HG03571 (cell line): ENCODE results near the gene LRRC8E.

Experiments
- ATAC-seq: cut with Tn5 transposase; IDR thresholded peaks from one replicate; pipeline ENCODE4 v1.9.1; 2021; ENCODE audit not compliant: unreplicated experiment

The LRRC8E gene

DNA sequence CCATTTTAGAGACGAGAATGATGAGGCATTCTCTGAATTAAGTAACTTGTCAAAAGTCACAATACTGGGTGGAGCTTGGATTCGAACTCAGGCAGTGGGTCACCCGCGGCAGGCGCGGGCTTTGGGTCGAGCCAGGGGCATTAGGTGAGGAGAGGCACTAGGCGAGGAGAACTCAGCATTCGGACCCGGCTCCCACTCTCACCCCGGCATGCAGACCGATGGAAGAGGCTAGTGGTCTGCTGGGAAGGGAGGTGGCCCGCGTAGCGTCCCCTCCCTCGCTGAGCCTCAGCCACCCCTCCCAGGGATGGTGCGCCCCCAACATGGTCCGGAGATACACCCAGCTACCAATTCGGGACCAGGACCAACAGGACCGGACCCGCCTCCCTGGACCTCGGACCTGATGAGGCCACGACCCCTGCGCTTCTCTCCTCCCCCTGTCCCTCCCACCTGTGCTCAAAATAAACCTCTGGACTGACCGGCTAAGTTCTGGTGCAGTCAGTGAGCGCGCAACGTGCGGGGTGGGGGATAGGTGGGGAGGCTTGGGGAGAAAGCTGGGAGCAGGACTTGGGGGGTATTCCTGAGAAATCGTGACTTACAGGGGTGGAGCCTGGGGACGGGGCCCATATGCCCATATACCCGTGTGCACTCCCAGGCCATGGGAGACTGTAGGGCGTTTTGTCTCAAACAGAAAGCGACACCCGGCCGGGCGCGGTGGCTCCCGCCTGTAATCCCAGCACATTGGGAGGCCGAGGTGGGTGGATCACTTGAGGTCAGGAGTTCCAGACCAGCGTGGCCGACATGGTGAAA, 30.5 kb downstream of the LRRC8E start:
- ATAC-seq: no peak

DNA sequence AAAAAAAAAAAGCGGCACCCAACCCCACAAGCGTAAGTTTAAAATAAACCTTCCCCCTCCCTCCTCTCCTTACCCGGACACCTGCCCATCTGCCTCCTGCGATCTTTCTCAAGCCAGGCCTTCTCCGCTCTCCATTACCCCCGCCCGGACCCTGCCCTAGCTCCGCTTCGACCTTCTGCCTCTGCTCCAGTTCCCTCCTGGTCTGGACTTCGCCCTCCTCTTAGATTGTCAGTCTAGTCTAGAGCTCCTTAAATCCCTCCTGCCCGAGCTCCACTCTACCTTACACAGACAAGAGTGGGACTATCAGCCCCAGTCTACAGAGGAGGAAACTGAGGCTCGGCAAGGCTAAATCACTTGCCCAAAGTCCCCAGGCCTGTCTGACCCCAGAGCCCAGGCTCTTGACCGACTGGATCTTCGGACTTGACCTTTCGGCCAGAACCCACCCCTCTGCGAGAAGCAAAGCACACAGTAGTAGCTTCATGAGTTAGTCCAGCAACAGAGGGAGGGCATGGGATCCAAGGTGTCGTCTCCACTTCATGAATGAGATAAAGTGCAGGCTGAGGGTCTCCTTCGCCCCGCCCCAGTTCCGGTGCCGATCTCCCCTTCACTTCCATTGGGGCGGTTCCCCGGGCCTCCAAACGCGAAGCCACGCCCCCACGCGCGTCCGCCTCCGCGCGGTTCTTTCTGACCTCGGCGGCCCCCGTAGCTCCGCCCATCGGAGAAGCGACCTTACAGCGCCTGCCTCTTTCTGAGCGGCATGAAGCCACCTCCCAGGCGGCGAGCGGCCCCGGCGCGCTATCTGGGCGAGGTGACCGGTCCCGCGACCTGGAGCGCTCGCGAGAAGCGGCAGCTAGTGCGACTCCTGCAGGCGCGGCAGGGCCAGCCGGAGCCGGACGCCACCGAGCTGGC, 31.6 kb downstream of the LRRC8E start, which contains the start of gene SNAPC2:
TSS of gene SNAPC2 (plus strand) at position 729 of the 909 bp plus-strand sequence. CDS start at position 758, 29 bp downstream.
- ATAC-seq: peak; percentile 42

DNA sequence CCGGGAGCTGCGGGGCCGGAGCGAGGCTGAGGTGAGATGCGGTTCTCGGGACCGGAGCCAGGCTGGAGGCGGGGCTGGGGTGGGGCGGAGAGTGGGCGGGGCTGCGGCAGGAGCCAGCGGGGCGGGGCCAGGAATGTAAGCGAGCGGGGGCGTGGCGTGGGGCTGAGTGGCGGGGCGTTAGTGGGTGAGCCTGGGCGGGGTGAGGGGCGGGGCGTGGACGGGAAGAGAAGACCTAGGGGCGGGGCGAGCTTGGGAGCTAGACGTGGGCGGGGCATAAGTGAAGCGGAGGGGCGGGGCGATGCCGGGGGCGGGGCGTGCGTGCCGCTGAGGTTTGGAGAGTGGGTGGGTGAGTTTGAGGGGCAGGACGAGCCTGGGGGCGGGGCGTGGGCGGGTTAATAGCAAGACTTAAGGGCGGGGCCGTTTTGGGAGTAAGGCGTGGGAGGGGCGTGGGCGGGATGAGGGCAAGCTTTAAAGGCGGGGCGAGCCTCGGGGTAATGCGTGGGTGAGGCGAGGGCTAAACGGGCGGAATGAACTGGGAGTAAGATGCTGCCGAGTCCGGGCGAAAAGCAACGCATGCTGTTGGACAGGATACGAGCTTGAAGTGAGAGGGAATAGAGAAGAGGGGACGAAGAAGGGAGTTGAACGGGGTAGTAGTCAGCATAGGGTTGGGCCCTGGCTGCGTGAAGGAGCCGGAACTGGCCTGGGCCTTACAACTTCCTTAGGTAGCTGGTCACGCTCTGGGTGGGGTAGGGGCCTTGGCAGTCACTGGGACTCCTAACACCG, 32.4 kb downstream of the LRRC8E start:
- peak; percentile 30 for ATAC-seq

DNA sequence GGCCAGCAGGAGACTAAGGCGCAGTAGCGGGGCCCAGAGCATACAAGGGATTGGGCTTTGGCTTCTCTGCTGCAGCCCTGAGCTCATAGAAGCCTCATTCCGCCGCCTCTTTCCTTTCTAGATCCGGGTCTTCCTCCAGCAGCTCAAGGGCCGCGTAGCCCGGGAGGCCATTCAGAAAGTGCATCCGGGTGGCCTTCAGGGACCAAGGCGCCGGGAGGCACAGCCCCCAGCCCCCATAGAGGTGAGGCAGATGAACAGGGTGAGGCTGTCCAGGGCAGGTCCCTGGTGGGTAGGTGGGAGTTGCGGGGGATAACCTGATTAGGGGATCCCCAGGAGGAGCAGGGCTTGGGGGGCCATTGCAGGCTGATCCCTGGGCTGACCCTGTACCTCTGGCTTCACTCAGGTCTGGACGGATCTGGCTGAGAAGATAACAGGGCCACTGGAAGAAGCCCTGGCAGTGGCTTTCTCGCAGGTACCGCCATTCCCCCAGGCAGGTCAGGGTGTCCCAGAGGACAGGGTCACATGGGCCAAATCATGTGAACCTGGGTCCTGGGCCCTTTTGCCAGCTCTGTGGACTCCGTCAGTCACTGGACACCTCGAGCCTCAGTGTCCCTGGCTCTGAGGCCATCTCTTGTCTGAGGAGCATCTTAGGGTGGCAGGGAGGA, 33.1 kb downstream of the LRRC8E start:
- ATAC-seq: no peak

DNA sequence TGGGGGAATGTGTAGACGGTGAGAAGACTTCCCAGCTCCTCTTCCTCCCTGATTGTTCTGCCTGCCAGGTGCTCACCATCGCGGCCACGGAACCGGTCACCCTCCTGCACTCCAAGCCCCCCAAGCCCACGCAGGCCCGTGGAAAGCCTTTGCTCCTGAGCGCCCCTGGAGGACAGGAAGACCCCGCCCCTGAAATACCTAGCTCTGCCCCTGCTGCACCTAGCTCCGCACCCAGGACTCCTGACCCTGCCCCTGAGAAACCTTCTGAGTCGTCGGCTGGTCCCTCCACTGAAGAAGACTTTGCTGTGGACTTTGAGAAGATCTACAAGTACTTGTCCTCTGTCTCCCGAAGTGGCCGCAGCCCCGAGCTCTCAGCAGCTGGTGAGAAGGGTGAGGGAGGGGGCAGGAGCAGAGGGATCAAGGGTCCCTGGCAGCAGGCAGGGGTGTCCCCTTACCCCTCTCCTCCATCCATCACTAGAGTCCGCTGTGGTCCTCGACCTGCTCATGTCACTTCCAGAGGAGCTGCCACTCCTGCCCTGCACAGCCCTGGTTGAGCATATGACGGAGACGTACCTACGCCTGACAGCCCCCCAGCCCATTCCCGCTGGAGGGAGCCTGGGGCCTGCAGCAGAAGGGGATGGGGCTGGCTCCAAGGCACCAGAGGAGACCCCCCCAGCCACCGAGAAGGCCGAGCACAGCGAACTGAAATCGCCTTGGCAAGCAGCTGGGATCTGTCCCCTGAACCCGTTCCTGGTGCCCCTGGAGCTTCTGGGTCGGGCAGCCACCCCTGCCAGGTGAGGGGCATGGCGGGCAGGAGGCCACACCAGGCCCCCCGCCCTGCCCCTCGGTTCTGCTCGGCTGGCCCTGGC, 33.9 kb downstream of the LRRC8E start:
- ATAC-seq: no peak

DNA sequence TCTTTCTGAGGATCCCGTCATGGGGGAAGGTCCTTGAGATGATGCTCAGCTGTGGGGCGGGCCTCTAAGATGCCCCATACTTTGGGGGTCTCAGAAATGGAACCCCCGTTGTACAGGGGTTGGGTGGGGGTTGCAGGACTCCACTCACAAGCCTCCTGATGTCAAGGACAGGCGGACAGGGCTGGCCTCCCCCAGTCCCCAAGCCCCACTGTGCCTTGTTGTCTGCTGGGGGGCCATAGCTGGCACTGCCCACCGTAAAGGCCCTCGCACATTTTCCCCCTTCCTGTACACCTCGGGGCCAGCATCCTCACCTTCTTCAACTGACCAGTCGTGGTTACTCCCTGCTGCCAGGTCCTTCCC, 34.5 kb downstream of the LRRC8E start:
- ATAC-seq: no peak

DNA sequence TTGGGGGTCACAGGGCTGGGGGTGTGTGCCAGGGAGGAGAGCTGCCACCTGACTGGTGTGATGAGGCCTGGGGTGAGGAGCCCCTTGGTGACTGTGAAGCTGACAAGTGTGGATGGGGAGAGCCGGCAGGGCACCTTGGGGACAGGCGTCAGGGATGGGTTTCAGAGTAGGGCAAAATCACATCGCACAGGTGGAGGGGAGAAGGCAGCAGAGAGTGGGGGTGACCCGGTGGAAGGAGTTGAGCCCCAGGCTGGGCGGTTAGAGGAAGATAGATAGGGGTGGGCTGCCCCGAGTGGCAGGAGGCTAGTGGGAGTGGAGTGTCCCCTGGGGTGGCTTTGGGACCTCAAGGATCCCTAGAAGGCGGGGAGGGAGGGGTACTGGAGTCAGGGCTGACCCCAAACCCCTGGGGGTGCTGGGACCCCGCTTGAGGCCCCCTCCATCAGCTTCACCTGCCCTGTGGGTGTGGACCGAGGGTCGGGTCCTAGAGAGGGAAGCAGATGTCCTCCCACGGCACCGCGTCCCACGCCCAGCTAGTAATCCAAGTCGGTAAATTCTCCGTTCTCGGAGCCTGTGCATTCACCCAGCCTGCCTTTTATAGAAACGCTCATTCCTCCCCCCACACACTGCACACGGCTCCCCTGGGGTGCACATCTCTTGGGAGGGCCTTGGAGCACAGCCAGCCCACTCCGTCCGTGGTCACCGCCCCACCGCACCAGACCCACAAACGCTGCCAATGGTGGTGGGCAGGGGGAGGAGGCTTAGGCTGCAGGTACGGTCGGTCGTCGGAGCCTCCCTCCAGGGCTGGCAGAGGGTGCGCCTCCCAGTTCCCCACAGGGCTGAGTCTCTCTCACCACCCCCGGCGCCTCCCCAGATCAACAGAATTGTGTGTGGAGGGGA, 35.2 kb downstream of the LRRC8E start:
- no peak for ATAC-seq

DNA sequence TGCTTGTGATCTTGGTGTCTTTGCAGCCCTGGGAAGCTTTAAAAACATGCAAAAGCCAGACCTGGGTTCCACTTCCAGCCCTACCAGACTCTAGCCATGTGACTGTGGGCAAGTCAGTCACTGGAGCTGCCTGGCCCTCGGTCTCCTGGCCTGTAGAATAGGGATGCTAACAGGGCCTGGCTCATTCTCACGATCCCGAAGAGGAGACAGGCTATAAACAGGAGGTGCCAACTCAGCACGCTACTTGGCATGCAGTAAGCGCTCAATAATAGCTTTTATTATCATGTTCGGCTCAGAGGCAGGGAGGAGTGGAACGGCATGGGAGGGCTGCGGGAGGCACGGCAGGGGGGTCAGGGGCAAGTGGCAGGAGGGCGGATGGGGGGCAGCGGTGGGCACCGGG, 35.9 kb downstream of the LRRC8E start:
- ATAC-seq: no peak

DNA sequence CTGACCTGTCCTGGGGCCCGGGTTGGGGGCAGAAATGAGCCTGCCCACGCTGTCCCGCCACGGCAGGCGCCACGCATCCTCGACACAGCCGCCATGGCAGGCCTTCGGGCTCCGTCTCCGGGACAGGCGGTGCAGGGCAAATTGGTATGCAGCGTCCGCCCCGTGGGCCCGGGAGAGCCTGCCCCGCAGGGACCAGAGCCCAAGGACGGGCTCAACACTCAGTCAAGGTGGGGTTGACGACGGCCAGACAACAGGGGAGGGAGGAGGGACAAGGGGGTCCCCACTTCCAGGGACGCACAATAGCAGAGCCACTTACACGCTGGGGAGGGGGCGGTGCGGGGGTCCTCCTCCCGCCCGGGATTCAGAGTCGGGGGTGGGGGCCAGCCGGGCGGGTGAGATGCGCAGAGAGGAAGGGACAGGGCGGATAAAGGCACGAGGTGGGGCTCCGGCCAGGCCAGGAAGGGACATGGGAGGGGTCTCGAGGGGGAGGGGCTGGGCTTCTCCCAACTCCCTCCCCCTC, 36.4 kb downstream of the LRRC8E start:
- no peak for ATAC-seq

DNA sequence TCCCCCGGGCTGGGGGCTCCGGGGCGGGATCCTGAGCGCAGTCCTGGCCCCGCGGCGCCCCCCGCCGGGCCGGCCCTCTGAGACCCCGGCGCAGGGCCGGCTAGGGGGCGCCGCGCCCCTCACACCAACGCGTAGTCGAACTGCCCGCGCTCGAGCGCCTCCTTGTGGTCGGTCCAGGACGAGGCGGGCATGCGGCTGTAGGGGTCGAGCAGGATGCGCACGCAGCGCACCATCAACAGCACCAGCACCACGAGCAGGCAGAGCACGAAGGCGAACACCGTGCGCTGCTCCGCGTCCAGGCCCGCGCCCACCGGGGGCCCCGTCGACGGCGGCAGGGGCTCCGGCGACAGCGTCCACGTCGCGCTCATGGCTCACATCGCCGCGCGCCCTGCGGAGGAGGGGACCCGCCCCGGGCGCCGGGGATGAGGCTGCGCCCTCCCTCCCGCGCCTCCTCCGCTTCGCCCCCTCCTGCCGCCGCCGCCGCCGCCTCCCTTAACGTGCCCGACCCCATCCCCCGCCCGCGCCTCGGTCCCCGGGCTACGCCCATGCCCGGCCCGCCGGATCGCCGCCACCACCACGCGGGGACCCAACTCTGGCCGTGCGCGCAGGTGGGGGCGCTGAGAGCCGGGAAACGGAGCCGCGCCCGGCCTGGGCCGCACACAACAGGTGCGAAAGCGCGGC, 37.0 kb downstream of the LRRC8E start:
- ATAC-seq: no peak

DNA sequence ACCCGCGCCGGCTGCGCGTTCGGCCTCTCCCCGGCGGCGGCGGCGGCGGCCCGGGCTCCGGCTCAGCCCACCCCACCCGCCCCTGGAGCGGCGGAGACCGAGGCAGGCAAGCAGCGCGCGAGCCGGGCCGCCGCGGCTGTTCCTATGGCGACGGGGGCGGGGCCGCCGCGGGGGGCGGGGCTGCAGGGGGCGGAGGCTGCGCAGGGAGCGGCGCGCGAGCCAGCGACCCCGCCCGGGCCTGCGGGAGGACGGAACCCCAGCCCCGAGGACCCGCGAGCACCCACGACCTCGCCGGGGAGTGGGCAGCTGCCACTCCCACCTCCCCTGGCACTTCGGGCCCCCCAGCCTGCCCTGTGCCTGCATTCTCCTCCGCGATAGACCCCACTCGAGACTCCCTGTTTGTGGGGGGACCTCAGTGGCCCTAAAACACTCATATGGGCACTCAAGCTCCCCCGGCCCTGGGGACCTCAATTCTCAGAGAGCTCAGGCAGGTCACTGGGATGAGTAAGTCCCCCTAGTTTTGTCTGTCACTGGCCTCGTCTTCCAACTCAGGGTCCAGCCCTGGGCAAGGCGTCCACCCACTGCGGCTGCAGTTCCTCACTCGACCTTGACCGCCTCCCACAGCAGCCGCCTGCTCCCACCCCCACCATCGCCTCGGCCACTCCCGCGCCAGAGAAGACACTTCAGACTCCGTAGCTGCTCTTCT, 37.9 kb downstream of the LRRC8E start, which contains the start of gene CTXN1:
TSS of gene CTXN1 (minus strand) at position 115 of the 706 bp plus-strand sequence. CDS start 597 bp downstream, outside the sequence.
- no peak for ATAC-seq

DNA sequence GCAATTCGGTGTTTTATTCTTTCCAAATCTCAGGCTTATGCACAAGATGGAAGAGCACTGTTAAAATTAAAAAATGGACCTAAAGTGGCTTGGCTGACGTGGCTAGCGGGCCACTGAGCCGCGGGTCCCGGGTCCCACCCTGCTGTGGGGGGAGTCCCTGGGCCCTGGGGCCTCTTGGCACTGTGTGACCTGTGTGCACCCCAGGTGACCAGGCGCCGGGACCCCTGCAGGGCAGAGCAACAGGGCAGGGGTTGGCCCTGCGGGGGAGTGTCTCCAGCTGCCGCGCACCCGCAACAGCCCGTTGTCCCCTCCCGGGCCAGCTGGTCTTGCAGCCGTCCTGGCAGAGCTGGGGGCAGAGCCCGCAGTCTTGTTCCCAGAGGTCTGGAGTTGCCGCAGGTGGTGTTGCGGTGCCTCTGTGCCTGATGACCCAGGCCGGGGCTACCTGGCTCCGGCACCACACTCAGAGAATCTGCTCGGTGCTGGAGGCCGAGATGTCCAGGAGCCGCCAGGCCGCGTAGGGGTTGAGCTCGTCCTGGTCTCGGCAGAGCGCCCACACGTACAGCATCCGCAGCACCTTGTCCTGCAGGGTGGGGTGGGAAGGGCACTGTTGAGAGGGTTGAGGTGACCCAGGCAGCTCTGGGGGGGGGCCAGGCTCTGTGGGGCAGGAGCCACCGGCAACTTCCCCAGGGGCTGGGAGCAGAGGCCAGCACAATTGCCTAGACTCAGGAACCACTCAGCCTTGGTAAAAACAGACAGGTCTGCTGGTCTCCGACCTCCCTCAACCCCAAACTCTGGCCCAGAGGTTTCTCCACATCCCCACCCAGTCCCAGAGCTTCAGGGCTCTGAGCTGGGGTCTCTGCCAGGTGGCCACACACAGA, 38.7 kb downstream of the LRRC8E start:
- ATAC-seq: no peak

DNA sequence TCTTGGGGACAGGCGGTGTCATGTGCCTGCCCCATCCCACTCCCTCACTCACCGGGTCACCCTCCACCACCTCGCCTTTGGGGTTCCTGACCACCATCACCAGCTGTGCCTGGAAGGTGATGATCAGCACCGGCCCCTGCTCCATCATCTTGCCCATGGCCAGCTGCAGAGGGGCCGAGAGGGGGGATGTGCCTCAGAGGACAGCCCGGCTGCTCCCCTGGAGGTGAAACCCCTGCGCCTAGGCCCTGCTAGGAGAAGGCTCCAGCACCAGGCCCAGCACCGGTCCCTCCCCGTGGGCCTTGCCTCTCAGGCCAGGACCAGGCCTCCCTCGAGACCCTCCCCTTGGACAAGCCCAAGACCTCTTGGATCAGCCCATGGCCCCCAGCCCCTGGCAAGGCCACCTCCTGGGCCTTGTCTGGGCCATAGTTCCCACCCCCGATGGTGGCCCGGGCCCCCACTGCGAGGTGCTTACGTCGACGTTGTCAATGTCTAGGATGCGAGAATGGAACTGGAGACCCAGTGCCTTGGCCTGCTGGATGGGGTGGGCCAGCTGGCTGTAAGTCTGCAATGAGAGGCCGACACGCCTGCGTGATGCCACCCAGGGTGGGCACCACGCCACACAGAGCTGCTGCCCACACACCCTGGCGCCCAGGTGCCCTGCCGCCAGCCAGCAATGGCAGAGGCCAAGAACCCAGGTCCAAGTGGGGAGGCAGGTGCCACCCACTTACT, 39.5 kb downstream of the LRRC8E start:
- ATAC-seq: no peak

DNA sequence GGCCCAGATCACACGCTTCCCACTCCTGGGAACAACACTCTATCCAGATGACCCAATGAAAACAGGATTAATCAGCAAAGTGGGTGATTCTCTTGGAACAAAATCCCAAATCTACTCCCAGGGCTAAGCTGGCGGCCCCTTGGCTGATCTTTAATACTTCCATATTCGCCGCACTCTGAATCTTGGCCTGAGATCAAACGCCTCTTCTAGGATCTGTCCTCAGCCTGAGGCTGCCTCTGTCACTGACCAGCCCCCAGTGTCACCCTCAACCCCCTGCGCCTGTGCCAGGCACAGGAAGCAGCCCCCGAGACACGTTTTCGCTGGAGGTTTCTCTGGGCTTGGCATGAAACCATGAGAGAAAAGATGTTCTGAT, 40.0 kb downstream of the LRRC8E start:
- ATAC-seq: no peak
